Daoy (cell line): ENCODE measurements around the gene GSX1. TPM values are rescaled to one million over a fixed set of nuclear protein-coding genes. Genes with fewer than 3 reads are reported as not detected.

Experiments
- DNase-seq: peaks from one replicate; pipeline ENCODE4 v3.0.0-alpha.2; 2015; ENCODE audit warnings: low read depth
- total RNA-seq: library from RNA; depleted of rRNA; stranded (reverse); fragments of >200 nt; shearing (Covaris generic); gene quantifications from 2 replicates; pipeline ENCODE4 v1.2.3, GENCODE V29; 2014; rRNA removed

Gene GSX1
- total RNA-seq, 1 experiment from 2014 or later: not detected

- DNase-seq: no peak
Measured at GRCh38 chr13:27833206-27833605, 40.9 kb downstream of the GSX1 start.

DNA sequence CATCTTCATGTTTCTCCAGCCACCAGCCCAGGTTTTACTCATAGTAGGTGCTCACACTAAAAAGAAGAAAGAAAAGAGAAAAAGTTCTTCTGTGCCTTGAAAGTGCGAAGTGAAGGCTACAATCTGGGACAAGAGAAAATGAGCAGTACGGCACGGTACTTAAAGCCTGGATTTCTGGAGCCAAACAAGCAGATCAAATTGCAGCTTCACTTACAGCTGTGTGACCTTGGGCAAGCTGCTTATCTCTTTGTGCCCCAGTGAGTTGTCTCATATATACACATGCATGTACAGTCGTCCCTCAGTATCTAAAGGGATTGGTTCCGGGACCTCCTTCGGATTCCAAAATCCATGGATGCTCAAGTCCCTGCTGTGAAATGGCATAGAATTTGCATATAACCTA lies 41.8 kb downstream of the GSX1 start:
- DNase-seq: no peak

GRCh38 chr13:27835799-27836198 lies 43.5 kb downstream of the GSX1 start:
- DNase-seq: no peak

DNA sequence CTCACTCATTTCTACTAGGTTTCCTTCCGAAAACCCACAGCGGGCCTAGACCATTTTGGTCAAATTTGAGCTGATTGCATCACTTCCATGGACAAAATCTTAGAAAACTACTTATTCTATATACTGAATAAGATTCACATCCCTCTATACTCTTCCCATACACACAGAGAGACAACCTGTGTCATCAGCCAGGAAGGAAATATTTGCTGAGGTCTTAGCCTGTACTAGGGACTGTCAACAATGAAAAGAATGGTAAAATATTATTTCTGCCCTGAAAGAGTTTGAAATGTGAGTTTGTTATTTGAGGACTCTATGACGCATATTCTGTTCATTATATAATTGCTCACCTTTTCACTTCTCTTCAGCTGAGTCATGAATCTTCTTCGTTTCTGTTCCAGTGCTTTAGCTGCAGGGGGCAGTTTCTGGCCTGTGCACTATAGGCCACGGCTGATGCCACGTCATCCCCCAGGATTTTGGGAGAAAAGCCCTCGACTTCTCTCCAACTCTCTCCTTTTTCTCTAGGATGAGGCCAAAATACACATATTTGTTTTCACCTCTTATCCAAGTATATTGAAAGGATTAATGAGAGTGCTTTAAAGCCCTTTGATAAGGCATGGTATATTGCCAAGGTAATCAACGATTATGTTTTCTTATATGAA lies 47.7 kb downstream of the GSX1 start:
- peak; percentile 79 for DNase-seq

DNA sequence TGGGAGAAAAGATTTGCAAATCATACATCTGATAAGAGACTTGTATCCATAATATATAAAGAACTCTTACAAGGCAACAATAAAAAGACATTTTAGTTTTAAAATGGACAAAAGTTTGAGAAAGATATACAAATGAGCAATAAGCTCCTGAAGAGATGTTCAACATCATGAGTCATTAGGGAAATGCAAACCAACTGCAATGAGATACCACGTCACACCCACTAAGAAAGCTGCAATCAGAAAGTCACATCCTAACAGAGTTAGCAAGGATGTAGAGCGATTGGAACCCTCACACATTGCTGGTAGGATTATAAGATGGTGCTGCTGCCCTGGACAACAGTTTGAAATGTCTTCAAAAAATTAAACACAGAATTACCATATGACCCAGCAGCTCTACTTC lies 50.3 kb downstream of the GSX1 start:
- DNase-seq: no peak

Other genes with a start within 250 kb of the GSX1 start
- gene LNX2, start 172.0 kb upstream of the GSX1 start, total RNA-seq: 4.5 and 6.6 TPM in 2 replicates
- 90.7 and 123 TPM in 2 replicates for gene POLR1D, start 170.6 kb upstream of the GSX1 start, total RNA-seq
- not detected in 2 replicates for gene PDX1, start 127.5 kb downstream of the GSX1 start, total RNA-seq
- not detected in 2 replicates for gene CDX2, start 176.8 kb downstream of the GSX1 start, total RNA-seq
- not detected in 2 replicates for gene URAD, start 196.2 kb downstream of the GSX1 start, total RNA-seq